Middle frontal gyrus (tissue), 1 donor: ENCODE data around the gene LGALS9.
"Not testable (repeated sequence)": the region's sequence is repeated elsewhere in the genome, so short reads cannot be mapped to it uniquely, and the experiment has no call there.

Experiments
- DNase-seq: peaks from one replicate; pipeline ENCODE4 v3.0.0-alpha.2; 2015; ENCODE audit warnings: low spot score; ENCODE audit errors: extremely low spot score

The LGALS9 gene

GRCh38 chr17:27654136-27654535, 23.1 kb downstream of the LGALS9 start:
- no peak for DNase-seq

DNA sequence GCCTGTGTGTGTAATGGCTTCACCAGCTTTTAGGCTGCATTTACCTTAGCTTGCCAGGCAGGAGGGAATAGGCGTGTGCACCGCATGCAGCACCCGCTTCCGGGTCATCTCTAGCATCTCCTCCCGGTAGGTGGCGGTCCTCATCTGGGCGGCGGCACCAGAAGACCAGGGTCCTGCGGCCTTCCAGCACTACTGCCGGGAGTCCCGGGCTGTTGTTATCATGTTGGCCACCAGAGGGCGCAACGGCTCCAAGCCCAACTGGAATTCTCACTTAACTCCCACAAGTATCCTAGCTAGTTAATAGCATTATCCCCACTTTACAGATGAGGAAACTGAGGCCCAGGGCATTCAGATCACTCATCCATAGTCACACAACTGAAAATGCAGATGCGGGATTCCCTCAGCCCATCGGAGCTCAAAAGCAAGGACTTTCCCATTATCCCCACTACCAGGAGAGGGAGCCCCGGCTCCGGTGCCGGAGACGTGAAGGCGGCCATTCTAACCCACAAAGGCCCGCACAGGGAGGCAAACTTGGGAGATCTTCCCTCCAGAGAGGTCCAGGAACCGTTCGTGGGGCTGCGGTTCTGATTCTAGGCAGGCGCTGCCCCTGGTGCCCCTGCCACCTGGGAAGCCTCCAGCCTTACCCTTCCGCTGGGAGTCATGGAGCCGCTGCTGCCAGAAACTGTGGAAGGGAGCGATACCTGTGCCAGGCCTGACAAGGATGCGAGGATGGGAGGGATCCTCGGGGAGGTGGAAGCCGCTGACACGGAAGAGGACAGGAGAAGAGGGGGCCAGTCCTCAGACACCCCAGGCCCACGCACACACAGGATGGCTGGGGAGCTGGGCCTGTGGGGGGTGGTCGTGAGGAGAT, 23.9 kb downstream of the LGALS9 start:
- DNase-seq: no peak

DNA sequence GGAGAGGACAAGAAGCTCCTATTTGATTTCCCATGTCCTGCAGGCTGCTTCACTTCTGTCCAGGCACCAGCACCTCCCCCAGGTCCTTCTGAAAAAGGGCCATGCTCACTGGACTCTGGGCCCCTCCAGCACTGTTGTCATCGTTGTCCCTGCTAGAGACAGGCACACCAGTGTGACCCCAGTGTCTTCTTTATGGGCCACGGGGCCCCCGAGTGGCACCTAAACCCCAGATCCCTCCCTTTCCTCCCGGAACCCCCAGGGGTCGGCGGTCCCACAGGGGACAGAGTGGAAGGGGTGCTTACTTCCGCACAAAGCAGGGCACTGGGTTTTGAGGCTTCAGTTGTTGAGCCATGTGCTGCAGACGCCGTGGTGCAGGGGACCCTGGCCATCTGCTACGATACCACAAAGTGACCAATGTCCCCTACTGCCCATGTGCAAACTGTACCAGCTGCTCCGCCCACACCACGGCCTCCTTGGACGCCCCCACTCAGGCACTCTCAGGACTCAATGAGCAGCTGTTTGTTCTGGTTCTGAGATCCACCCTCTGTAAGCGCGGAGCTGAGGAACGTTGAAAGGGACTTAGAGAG, 24.6 kb downstream of the LGALS9 start:
- not testable (repeated sequence) for DNase-seq

DNA sequence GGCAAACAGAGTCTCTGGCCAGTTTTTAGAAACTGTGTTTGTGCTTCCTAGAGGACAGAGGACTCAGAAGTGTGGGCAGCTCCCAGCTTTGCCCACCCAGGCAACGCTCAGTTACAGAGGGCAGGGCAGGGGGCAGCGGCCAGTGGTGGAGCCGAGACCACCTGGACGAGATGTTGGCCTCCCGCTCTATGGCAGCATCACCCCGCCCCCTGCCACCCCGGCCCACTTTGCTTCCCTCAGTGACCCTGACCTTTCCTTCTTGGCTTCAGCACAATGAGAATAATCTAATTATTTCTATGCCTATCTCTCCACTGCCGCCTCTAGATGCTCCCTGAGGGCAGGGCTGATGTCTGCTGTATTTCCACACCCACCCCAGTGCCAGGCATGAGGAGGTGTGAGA, 25.6 kb downstream of the LGALS9 start:
- not testable (repeated sequence) for DNase-seq

DNA sequence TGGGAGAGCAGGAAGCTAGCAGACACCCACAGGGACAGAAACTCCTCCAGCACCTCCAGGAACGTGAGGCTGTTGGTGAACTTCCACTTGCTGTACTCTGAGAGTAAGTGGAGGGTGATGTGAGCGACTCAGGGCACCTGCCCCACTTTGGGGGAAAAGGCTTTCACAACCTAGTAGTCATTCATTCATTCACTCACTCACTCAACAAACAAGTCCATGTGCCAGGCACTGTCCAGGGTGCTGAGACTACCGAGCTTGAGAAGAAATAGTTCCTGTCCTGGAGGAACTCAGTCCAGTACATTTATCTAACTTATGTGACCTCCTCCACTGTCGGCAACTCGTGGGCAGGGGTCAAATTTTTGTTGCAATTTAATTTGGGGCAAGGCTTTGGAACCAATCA, 26.6 kb downstream of the LGALS9 start:
- DNase-seq: no peak

DNA sequence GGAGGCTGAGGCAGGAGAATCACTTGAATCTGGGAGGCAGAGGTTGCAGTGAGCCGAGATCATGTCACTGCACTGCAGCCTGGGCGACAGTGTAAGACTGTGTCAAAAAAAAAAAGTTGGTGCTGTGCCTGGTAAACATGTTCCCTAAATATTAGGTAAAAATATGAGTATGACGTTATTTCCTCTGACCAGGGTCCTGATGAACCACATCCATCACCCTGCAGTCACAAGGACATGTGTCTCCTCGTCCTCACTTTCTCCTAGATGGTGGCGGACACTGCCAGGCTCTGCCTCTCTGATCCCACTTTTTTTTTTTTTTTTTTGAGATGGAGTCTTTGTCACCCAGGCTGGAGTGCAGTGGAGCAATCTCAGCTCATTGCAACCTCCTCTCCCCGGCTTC, 28.7 kb downstream of the LGALS9 start:
- no peak for DNase-seq

- DNase-seq: no peak
These were observed 29.4 kb downstream of the LGALS9 start for GRCh38 chr17:27660436-27660835.

DNA sequence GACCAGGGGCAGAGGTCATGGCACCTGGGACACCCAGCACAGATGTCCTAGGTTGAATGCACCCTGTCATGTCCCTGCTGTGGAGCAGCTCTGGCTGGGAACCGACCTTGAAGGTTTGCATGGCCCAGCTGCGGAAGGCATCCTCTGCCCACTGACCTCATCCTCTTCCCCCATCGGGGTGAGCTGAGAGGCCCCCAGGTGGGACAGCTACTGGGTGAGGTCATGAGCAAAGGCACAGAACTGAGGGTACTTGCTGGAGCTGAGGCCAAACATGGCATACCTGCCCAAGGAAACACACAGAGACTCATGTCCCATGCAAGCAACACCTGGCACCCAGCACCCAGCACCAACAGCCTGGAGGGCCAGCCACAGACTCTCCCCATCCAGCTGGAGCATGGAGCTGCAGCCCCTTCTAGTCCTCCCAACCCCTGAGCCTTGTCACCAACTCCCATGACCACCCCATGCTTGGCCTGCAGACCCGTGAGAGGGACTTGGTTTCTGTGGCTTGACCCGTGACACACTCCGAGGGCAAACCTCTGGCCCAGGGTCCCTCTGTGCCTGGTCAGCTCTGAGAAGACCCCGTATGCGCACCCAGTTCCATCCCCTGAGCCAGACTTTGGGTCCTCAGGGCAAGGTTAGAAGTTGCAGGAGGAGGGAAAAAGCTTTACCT, 33.1 kb downstream of the LGALS9 start:
- no peak for DNase-seq

DNA sequence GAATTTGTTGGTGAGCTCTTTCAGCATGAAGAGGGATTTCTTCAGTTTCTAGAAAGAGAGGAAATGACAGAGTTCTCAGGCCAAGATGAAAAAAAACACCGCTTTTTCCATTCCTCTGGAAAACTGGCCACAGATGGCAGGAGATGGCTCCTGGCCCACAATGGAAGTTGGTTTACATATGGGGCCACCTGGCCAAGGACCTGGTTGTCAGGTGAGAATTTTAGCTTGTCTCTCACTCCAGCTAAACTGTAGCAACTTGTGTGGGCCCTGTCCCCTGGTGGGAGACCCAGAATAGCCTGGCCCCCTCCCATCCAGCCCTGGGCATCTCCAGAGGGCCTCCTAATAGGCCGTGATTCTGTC, 33.6 kb downstream of the LGALS9 start:
- no peak for DNase-seq

GRCh38 chr17:27665549-27665948, 34.6 kb downstream of the LGALS9 start:
- DNase-seq: no peak

GRCh38 chr17:27666270-27666669, 35.3 kb downstream of the LGALS9 start:
- not testable (repeated sequence) for DNase-seq

- DNase-seq: no peak
These were observed 36.0 kb downstream of the LGALS9 start for GRCh38 chr17:27666831-27667560.

DNA sequence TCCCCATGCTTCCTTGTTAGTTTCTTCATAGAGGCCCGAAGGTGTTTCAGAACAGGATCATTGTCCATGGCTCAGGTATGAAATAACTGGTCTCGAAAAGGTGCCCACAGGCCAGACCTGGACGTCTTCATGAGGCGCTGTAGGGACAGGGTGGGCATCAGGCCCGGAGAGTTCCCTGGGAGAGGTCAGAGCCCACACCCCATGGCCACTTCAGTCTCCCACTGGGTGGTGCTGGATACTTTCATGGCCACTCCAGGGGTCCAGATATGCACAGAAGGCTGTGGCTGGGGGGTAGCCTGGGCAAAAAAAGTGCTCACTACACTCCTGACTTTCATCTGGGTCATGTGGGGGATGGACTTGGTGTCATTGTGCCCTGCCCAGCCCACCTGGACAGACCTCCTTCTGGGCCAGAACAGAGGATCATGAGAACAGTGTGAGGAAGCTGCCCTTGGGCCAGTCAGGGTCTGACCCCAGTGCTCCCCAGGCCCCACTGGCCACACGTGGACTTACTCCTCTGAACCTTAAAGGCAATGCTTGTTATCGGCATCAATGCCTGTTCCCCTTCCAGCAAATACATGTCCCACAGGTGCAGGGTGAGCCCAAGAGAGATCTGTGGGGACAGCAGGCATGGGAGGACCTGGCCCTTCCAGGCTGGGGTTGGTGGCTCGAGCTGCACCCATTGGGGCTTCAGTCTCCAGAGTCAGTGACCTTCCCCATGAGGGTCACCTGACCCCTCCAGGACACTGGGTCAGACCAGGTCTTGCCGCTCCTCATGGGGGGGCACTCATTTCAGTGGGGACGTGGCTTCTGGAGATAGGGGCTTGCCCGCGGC, 36.9 kb downstream of the LGALS9 start:
- no peak for DNase-seq

DNA sequence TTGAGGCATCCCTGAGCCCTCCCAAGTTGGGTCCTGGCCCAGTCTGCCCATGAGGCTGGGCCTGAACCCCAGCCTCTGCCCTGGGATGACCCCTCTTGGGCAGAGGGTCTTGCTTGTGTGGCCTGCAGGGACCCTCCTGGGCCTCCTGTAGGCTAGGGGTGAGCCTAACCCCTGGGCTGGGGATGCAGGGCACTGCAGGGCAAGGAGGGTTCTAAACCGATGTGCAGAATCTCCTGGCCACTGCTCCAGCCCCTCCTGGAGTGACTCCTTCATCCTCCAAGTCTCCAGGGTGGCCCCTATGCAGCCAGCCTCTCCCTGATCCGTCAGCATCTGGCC, 37.5 kb downstream of the LGALS9 start:
- no peak for DNase-seq

- DNase-seq: no peak
These were observed 38.1 kb downstream of the LGALS9 start for GRCh38 chr17:27669136-27669535.

GRCh38 chr17:27669850-27670249, 38.9 kb downstream of the LGALS9 start:
- DNase-seq: no peak

DNA sequence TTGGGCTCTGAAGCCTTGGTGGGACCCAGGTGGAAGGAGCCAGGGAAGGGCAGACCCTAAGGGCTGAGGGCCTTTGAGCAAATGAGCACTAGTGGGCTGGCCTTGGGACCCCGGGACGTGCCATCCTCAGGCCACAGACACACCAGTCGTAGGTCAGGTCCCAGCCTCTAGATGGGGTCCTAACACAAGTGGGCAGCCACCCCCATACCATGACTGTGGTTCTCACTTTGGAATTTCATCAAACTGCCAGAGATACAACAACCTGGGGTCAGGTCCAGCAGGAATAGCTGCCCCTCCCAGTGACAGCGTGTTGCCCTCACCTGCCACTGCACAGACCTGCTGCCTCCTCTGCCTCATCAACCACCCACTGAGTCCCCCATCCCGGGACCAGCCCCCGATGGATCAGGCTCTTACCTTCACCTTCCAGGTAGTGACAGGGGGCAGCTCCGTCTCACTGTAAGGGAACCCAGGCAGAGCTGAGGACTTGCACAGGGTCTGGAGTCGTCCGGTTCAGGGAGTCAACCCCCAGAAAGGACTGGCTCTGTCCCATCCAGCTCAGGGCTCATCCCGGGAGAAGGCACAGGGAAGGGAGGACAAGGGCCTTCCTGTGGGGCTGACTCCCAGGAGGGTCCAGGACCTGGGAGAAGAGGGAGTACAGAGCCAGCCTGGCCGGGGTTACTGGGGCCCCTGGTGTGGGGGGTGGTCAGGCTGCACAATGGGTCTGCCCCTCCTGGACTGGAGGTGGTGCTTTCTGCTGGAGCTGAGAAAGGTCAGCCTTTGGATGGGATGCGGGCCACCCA, 40.0 kb downstream of the LGALS9 start:
- DNase-seq: no peak

- no peak for DNase-seq
These were observed 40.6 kb downstream of the LGALS9 start for GRCh38 chr17:27671591-27671910.

- DNase-seq: not testable (repeated sequence)
These were observed 41.0 kb downstream of the LGALS9 start for GRCh38 chr17:27671977-27672480.

- no peak for DNase-seq
These were observed 43.3 kb downstream of the LGALS9 start for GRCh38 chr17:27674335-27674734.
